Endometrial microvascular endothelial cells (primary cell): Measurements from ENCODE around the gene PRKCG. TPM values are rescaled to one million over a fixed set of nuclear protein-coding genes. Genes with fewer than 3 reads are reported as not detected.
"Not testable (repeated sequence)": the region's sequence is repeated elsewhere in the genome, so short reads cannot be mapped to it uniquely, and the experiment has no call there.

Source experiments
- in situ Hi-C: cut with HindIII; loops from 2 replicates; pipeline ENCODE4 v1.10.0; 2017; ENCODE audit warnings: low sequenced_read_pairs, low pct_unique_long_range_greater_than_20kb; ENCODE audit errors: inconsistent ontology term
- total RNA-seq: library from RNA; depleted of rRNA; stranded (reverse); fragments of >200 nt; gene quantifications from one replicate; pipeline ENCODE4 v1.2.3, GENCODE V29; 2015; ENCODE audit errors: inconsistent ontology term

PRKCG gene
- total RNA-seq, 1 donor from 2014 or later: not detected

DNA sequence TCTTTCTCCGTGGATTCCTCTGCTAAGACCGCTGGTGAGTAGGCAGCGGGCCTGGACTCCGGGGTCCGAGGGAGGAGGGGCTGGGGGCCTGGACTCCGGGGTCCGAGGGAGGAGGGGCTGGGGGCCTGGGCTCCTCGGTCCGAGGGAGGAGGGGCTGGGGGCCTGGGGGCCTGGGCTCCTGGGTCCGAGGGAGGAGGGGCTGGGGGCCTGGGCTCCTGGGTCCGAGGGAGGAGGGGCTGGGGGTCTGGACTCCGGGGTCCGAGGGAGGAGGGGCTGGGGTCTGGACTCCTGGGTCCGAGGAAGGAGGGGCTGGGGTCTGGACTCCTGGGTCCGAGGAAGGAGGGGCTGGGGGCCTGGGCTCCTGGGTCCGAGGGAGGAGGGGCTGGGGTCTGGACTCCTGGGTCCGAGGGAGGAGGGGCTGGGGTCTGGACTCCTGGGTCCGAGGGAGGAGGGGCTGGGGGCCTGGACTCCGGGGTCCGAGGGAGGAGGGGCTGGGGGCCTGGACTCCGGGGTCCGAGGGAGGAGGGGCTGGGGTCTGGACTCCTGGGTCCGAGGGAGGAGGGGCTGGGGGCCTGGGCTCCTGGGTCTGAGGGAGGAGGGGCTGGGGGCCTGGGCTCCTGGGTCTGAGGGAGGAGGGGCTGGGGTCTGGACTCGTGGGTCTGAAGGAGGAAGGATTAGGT, 12.1 kb upstream of the PRKCG start:
- in situ Hi-C loops: not testable (repeated sequence)

DNA sequence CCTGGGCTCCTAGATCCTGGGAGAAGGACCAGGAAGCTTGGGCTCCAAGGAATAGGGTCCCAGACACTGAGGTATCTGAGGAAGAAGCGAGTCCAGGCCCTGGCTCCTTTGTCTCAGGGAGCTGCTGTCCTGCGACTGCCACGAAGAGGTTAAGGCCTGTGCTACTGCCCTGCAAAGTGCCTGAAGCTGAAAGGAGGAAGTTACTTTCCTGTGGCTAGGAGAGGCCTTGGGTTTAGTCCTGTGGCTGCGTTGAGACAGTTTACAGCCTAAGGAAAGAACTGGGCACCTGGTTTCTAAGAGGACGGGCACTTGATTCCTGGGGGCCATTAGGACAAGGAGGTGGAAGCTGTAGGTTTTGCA, 11.5 kb upstream of the PRKCG start:
- in situ Hi-C loops: no loop called here

- in situ Hi-C loops: no loop called here
These were observed 10.5 kb upstream of the PRKCG start for GRCh38 chr19:53871454-53871853.

DNA sequence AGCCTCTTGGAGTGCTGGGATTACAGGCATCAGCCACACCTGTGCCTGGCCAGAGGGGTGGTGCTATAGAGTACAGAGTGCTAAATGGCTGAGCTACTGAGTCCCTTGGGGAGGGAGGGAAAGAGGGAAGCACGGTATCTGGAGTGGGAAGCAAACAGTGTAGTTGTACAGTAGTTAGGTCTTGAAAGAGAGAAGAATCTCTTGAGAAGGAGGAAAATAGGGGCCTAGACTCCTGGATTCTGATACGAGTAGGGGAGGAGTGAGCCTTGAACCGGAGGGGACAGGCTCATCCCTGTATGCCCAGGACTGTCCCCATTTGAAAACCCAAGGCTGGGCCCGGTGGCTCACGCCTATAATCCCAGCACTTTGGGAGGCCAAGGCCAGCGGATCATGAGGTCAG, 9.2 kb upstream of the PRKCG start:
- in situ Hi-C loops: no loop called here

- in situ Hi-C loops: no loop called here
These were observed 8.0 kb upstream of the PRKCG start for GRCh38 chr19:53873773-53874605.

DNA sequence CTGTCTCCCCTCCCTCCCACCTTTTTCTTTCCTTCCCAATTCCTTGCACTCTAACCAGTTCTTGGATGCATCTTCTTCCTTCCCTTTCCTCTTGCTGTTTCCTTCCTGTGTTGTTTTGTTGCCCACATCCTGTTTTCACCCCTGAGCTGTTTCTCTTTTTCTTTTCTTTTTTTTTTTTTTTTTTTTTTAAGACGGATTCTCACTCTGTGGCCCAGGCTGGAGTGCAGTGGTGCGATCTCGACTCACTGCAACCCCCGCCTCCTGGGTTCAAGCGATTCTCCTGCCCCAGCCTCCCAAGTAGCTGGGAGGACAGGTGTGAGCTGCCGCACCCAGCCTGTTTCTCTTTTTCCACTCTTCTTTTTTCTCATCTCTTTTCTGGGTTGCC, 7.4 kb upstream of the PRKCG start:
- in situ Hi-C loops: no loop called here

DNA sequence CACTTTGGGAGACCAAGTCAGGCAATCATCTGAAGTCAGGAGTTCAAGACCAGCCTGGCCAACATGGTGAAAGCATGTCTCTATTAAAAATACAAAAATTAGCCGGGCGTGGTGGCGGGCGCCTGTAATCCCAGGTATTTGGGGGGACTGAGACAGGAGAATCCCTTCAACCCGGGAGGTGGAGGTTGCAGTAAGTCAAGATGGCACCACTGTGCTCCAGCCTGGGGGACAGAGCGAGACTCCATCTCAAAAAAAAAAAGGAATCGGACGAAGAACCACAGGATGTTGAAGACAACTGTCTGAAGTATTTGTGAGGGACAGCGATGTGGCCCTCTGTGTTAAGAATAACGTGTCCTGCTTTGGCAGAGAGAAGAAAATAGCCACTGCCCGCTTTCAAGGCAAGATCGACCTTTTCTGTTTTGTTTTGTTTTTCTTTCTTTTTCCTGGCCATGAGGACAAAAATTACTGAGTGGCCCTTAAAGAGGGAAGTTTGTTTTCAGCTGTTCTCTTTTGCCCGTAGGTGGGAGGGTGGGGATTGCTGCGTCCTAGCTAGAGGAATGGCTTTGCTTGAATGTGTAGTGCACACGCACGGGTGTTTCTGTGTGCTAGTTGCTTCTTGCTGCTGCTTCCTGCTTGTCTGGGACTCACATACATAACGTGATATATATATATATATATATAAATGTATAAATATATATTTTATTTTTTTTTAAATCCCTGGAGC, 6.2 kb upstream of the PRKCG start:
- in situ Hi-C loops: no loop called here

DNA sequence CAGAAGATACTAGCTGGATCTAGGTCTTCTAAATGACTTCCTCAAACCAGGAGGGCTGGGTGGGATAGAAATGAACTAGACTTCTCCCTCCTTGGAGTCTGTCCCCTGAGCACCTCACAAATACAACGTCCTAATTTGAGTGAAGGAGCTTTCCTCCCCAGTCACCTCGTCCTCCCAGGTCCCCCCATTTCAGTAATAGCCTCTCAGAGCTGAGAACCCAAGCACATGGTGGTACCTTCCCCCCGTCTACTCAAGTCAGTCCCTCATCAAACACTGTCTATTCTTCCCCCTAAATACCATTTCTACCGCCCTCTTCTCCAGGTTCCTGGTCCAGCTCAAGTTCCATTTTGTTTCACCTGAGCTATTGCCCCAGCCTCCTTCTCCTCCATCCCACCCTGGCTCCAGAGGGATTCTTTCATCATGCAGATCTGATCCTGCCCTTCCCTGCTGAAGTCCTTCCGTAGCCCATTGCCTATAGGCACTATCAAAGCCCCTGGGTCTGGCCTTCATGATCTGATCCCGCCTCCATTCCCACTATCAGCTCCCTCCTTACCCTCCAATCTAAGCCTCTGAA, 5.3 kb upstream of the PRKCG start:
- in situ Hi-C loops: no loop called here

GRCh38 chr19:53877361-53877766, 4.6 kb upstream of the PRKCG start:
- in situ Hi-C loops: no loop called here

- in situ Hi-C loops: no loop called here
These were observed 3.2 kb upstream of the PRKCG start for GRCh38 chr19:53878776-53879139.

DNA sequence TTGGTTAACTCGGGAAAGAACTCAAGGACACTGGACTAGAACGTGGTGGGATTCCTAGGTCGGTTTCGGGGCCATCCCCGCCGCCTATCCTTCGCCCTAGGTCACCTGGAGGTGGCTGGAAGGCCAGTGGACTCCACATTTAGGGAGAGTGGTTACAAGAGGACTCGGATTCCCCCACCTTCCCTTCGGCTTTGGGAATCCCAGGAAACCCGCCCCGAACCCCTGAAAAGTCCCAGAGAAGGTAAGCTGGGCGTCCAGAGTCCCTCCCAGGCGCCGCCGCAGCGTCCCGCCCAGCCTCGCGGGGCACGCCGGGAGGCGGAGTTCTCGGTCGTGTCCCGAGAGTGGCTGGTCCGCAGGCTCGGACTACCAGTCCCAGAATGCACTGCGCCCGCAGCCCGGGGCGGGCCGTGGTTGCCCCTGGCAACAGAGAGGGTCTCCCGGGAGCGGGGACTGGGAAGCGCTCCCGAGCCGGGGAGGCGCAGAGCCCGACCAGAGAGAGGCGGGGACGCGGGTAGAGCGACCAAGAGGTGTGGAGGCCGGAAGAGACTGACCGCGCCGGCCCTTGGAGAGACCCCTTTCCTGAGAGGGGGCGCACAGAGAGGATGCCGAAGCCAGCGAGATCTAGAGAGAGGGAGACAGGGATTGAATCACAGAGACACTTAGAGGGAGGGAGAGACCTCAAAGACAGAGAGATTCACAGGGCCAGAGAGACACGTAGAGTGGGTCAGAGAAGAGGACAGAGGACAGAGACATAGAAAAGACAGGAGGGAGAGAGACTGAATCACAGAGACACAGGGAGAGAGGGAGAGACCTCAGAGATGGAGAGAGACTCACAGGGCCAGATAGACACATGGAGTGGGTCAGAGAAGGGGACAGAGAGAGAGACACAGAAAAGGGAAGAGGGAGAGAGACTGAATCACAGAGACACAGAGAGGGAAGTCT, 2.6 kb upstream of the PRKCG start:
- in situ Hi-C loops: no loop called here

DNA sequence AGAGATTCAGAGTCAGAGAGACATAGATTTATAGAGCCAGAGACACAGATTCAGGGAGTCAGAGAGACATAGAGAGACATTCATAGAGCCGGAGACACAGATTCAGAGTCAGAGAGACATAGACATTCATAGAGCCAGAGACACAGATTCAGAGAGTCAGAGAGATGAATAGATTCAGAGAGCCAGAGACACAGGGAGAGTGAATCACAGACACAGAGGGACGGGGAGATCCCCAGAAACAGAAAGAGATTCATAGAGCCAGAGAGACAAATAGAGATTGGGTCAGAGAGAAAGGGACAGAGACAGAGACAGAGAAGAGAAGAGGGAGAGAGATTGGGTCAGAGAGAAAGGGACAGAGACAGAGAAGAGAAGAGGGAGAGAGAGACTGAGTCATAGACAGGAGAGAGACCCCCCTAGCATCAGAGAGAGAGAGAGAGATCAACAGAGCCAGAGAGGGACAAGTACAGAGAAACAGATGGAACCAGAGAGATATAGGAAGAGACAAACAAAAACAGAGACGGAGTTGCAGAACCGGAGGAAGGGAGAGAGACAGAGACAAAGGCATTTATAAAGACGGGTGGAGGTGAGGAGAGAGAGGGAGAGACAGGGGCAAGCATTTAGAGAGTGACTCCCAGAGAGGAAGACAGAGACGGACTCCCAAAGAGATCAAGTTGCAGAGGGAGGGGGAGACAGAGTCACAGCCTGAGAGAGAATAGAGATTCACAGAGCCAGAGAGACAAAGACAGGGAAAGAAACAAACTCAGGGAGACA, 1.1 kb upstream of the PRKCG start:
- in situ Hi-C loops: no loop called here

- in situ Hi-C loops: no loop called here
These were observed 524 bp downstream of the PRKCG start for GRCh38 chr19:53882391-53883050.

GRCh38 chr19:53883231-53883661, 1.2 kb downstream of the PRKCG start:
- in situ Hi-C loops: no loop called here

DNA sequence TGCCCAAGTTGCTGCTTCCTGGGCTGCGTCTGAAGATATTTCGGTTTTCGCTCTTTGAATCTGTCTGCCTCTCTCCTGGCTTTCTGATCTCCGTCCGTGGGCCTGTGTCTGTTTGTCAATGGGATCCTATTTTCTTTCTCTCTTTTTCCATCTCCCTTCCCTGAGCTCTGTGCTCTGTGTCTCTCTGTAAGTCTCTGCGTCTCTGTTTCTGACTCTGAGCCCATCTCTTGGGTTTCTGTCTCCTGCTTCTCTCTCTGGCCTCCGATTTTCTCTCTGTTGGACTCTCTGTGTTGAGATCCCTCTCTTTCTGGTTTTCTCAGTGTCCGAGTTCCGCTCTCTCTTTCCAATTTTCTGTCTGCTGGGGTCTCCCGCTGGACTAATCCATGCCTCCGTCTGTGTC, 1.7 kb downstream of the PRKCG start:
- in situ Hi-C loops: no loop called here

- in situ Hi-C loops: no loop called here
These were observed 2.3 kb downstream of the PRKCG start for GRCh38 chr19:53884256-53884655.

- in situ Hi-C loops: no loop called here
These were observed 3.0 kb downstream of the PRKCG start for GRCh38 chr19:53885036-53885435.
